ENCODE results near the gene DSEL. TPM values are rescaled to one million over a fixed set of nuclear protein-coding genes. Genes with fewer than 3 reads are reported as not detected.

The DSEL gene
- total and polyA plus RNA-seq, 2 donors from 2014 or later, result 1.9 to 6.4 TPM

- FAIRE-seq (no peak), DNase-seq (peak in 2 of 5 donors; percentile 40 to 55)
- Histone ChIP-seq H3K27me3 (ENCODE audit: control insufficient read depth, insufficient read depth, low read length) (no peaks in the 10 kb centered on the region), H3K27ac (ENCODE audit: low read depth in 2 of 2, low read length in 2 of 2) (no peak overlapping the region), H3K36me3 (ENCODE audit: control insufficient read depth in 2 of 3, insufficient read depth in 3 of 3, low read length in 3 of 3) (no peaks in the 10 kb centered on the region), H3K4me3 (ENCODE audit: low read length in 3 of 3) (peak overlapping the region in 1 of 3 donors; percentile 14), H3K9me3 (ENCODE audit: control insufficient read depth in 2 of 3, insufficient read depth in 1 of 3, low read length in 3 of 3) (no peaks in the 10 kb centered on the region), H3K4me1 (ENCODE audit: control insufficient read depth in 2 of 3, insufficient read depth in 2 of 3, low read depth in 1 of 3, low read length in 3 of 3) (peaks cover 0 to 4% (median 2%) of the 10 kb centered on the region in 3 donors), H3K9ac (ENCODE audit: low read length in 3 of 3) (no peak overlapping the region)
- intact Hi-C loops (cut with DNase I), result no loop called here
- TF ChIP-seq, protein P1, sequence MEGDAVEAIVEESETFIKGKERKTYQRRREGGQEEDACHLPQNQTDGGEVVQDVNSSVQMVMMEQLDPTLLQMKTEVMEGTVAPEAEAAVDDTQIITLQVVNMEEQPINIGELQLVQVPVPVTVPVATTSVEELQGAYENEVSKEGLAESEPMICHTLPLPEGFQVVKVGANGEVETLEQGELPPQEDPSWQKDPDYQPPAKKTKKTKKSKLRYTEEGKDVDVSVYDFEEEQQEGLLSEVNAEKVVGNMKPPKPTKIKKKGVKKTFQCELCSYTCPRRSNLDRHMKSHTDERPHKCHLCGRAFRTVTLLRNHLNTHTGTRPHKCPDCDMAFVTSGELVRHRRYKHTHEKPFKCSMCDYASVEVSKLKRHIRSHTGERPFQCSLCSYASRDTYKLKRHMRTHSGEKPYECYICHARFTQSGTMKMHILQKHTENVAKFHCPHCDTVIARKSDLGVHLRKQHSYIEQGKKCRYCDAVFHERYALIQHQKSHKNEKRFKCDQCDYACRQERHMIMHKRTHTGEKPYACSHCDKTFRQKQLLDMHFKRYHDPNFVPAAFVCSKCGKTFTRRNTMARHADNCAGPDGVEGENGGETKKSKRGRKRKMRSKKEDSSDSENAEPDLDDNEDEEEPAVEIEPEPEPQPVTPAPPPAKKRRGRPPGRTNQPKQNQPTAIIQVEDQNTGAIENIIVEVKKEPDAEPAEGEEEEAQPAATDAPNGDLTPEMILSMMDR (IDR thresholded peaks at IDR 0.05; ENCODE audit: borderline replicate concordance, extremely low read depth, insufficient read depth), result no peak
Observed at GRCh38 chr18:67550872-67551520, 34.5 kb upstream of the DSEL start.

DNA sequence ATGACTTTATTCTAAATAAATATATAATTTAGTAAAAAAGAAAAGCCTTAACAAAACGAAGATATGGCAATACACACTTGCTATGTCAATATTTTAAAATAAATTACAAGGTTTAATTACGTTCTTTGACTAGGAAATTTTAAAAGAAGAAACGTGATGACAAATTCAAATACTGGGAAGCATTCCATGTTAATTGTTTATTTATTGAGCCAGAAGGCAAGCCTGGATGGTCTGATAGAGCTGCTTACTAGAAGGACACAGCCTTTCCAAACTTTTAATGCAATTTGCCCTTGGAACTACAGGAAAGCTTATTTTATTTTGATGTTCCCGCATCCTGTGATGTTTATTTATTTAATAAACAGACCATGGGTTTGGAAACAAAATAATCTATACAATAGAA is 33.4 kb upstream of the DSEL start:
- intact Hi-C loops (cut with DNase I), result no loop called here
- no peaks in the 10 kb centered on the region for H3K9me3 ChIP-seq (ENCODE audit: control insufficient read depth in 2 of 3, insufficient read depth in 1 of 3, low read length in 3 of 3)
- H3K9ac ChIP-seq (ENCODE audit: low read length in 3 of 3), result no peak overlapping the region
- H3K4me1 ChIP-seq (ENCODE audit: control insufficient read depth in 2 of 3, insufficient read depth in 2 of 3, low read depth in 1 of 3, low read length in 3 of 3), result peaks cover 0 to 4% (median 2%) of the 10 kb centered on the region in 3 donors
- FAIRE-seq (no peak), DNase-seq (no peak)
- TF ChIP-seq, protein P1 (IDR thresholded peaks at IDR 0.05; ENCODE audit: borderline replicate concordance, extremely low read depth, insufficient read depth), result no peak
- no peak overlapping the region for H3K27ac ChIP-seq (ENCODE audit: low read depth in 2 of 2, low read length in 2 of 2)
- no peak overlapping the region for H3K4me3 ChIP-seq (ENCODE audit: low read length in 3 of 3)
- H3K36me3 ChIP-seq (ENCODE audit: control insufficient read depth in 2 of 3, insufficient read depth in 3 of 3, low read length in 3 of 3), result no peaks in the 10 kb centered on the region
- no peaks in the 10 kb centered on the region for H3K27me3 ChIP-seq (ENCODE audit: control insufficient read depth, insufficient read depth, low read length)

DNA sequence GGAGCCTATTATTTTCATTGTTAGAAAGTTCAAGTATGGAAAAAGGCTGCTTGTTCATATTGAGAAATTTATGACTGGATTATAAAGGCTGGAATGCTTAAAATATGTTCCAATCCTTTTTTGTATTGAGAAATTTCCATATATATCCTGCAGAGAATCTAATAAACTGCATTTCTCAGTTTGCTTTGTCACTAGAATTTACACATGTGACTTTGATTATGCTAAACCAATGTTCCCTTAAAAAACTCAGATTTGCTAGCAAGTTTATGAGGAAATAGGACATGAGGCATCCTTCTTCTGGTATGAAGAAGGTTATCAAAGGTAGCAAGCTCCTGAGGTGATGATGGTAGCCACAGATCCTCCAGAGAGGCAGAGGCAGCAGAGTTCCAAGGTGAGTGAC is 29.2 kb upstream of the DSEL start:
- no peak for FAIRE-seq
- intact Hi-C loops (cut with DNase I), result no loop called here
- Histone ChIP-seq H3K27me3 (ENCODE audit: control insufficient read depth, insufficient read depth, low read length) (no peaks in the 10 kb centered on the region), H3K36me3 (ENCODE audit: control insufficient read depth in 2 of 3, insufficient read depth in 3 of 3, low read length in 3 of 3) (no peaks in the 10 kb centered on the region), H3K27ac (ENCODE audit: low read depth in 2 of 2, low read length in 2 of 2) (no peak overlapping the region), H3K9ac (ENCODE audit: low read length in 3 of 3) (no peak overlapping the region), H3K4me1 (ENCODE audit: control insufficient read depth in 2 of 3, insufficient read depth in 2 of 3, low read depth in 1 of 3, low read length in 3 of 3) (no peaks in the 10 kb centered on the region), H3K9me3 (ENCODE audit: control insufficient read depth in 2 of 3, insufficient read depth in 1 of 3, low read length in 3 of 3) (no peaks in the 10 kb centered on the region), H3K4me3 (ENCODE audit: low read length in 3 of 3) (no peak overlapping the region)
- TF ChIP-seq, protein P1 (IDR thresholded peaks at IDR 0.05; ENCODE audit: borderline replicate concordance, extremely low read depth, insufficient read depth), result no peak
- no peak for DNase-seq

GRCh38 chr18:67540559-67540958 is 24.0 kb upstream of the DSEL start:
- Histone ChIP-seq H3K27ac (ENCODE audit: low read depth in 2 of 2, low read length in 2 of 2) (no peak overlapping the region), H3K9ac (ENCODE audit: low read length in 3 of 3) (no peak overlapping the region), H3K36me3 (ENCODE audit: control insufficient read depth in 2 of 3, insufficient read depth in 3 of 3, low read length in 3 of 3) (no peaks in the 10 kb centered on the region), H3K4me1 (ENCODE audit: control insufficient read depth in 2 of 3, insufficient read depth in 2 of 3, low read depth in 1 of 3, low read length in 3 of 3) (no peaks in the 10 kb centered on the region), H3K27me3 (ENCODE audit: control insufficient read depth, insufficient read depth, low read length) (no peaks in the 10 kb centered on the region), H3K9me3 (ENCODE audit: control insufficient read depth in 2 of 3, insufficient read depth in 1 of 3, low read length in 3 of 3) (no peaks in the 10 kb centered on the region), H3K4me3 (ENCODE audit: low read length in 3 of 3) (no peak overlapping the region)
- no peak for FAIRE-seq
- DNase-seq, result no peak
- intact Hi-C loops (cut with DNase I), result no loop called here
- TF ChIP-seq, protein P1 (IDR thresholded peaks at IDR 0.05; ENCODE audit: borderline replicate concordance, extremely low read depth, insufficient read depth), result no peak
